GM18868 (cell line): ENCODE data around the gene ZNF518A.

Experiments
- ATAC-seq: cut with Tn5 transposase; IDR thresholded peaks from one replicate; pipeline ENCODE4 v1.9.1; 2021; ENCODE audit warnings: mild to moderate bottlenecking, moderate library complexity; ENCODE audit not compliant: unreplicated experiment

The ZNF518A gene

GRCh38 chr10:96129387-96130325, at the start of gene ZNF518A:
Gene ZNF518A, plus strand, starts transcription at chr10:96130297. Its CDS starts 26,026 bp downstream, at chr10:96156323.
- ATAC-seq: peak; percentile 80

GRCh38 chr10:96082153-96082552, 47.9 kb upstream of the ZNF518A start:
- ATAC-seq: peak; percentile 47

GRCh38 chr10:96082748-96083147, 47.3 kb upstream of the ZNF518A start:
- no peak for ATAC-seq

GRCh38 chr10:96089116-96089515, 41.0 kb upstream of the ZNF518A start:
- ATAC-seq: no peak

- ATAC-seq: peak; percentile 93
Measured at GRCh38 chr10:96089670-96090462, 40.2 kb upstream of the ZNF518A start.

GRCh38 chr10:96090463-96090800, 39.7 kb upstream of the ZNF518A start:
- no peak for ATAC-seq

- ATAC-seq: no peak
Measured at GRCh38 chr10:96092999-96093767, 36.9 kb upstream of the ZNF518A start.

- no peak for ATAC-seq
Measured at GRCh38 chr10:96093948-96094347, 36.1 kb upstream of the ZNF518A start.

- ATAC-seq: no peak
Measured at GRCh38 chr10:96096958-96097357, 33.1 kb upstream of the ZNF518A start.

- no peak for ATAC-seq
Measured at GRCh38 chr10:96097865-96098264, 32.2 kb upstream of the ZNF518A start.

- ATAC-seq: no peak
Measured at GRCh38 chr10:96107623-96108038, 22.5 kb upstream of the ZNF518A start.

- ATAC-seq: no peak
Measured at GRCh38 chr10:96112531-96112930, 17.6 kb upstream of the ZNF518A start.

GRCh38 chr10:96118604-96119450, 11.3 kb upstream of the ZNF518A start:
- no peak for ATAC-seq

GRCh38 chr10:96122824-96123223, 7.3 kb upstream of the ZNF518A start:
- no peak for ATAC-seq

- no peak for ATAC-seq
Measured at GRCh38 chr10:96124230-96125141, 5.6 kb upstream of the ZNF518A start.

GRCh38 chr10:96125142-96125515, 5.0 kb upstream of the ZNF518A start:
- ATAC-seq: no peak

- peak; percentile 65 for ATAC-seq
Measured at GRCh38 chr10:96130326-96130995, 364 bp downstream of the ZNF518A start.

GRCh38 chr10:96131621-96132020, 1.5 kb downstream of the ZNF518A start:
- no peak for ATAC-seq

GRCh38 chr10:96133135-96133534, 3.0 kb downstream of the ZNF518A start:
- ATAC-seq: no peak
